Measurements from ENCODE around the gene ZNRF4.

Gene ZNRF4

GRCh38 chr19:5443723-5444122 is 11.5 kb upstream of the ZNRF4 start:
- DNase-seq = no peak

DNA sequence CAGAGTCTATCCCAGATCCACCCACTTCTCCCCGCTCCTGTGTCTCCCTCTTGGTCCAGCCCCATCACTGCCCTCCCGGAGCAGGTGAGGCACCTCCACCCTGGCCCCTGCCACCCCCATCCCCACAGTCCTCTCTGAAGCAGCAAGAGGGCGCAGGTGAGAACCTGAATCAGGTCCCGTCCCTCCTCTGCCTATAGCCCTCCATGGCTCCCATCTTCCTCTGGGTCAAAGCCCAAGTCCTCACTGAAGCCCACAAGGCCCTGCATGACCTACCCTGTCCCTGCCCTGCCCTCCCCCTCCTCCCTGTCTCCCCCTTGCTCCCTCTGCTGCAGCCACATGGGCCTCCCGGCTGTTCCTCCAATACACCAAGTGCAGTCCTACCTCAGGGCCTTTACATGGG is 10.8 kb upstream of the ZNRF4 start:
- no peak for DNase-seq

DNA sequence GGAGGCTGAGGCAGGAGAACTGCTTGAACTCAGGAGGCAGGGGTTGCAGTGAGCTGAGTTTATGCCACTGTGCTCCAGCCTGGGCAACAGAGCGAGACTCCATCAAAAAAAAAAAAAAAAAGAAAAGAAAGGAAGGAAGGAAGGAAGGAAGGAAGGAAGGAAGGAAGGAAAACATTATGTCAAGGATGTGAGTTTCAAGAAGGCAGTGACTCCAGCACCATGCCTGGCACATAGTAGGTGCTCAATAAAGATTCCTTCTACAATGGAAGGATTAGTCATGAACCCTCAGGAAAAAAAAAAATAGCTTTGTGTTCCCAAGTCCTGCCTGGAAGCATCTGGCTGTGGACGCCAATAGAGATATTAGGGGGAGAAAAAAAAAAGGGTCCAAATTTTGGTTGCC is 10.1 kb upstream of the ZNRF4 start:
- DNase-seq = no peak

- DNase-seq = no peak
Measured at GRCh38 chr19:5445561-5446055, 9.6 kb upstream of the ZNRF4 start.

DNA sequence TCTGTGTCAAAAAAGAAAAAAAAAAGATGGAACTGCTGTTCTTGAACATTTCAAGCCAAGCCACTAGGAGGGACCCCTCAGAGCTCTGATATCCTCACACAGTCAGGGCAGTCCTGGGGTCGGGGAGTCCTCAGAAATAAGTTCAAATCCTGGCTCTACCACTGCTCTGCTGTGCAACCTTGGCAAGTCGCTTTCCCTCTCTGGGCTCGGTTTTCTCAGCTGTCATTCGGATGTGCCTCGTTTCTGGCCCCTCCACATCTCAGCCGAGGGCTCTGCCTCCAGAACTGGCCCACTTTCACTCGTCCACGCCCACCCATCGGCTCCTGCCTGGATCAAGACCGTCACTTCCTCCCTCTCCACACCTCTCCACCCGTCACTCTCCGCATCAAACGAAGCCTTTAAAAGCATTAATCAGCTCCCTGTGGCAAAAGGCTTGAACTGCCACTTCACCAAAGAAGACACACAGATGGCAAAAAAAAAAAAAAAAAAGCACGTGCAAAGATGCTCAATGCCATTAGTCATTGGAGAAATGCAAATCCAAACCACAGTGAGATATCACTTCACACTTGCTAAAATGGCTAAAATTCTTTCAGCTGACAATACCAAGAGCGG is 7.4 kb upstream of the ZNRF4 start:
- no peak for DNase-seq

- DNase-seq = no peak
Measured at GRCh38 chr19:5448374-5448773, 6.8 kb upstream of the ZNRF4 start.

DNA sequence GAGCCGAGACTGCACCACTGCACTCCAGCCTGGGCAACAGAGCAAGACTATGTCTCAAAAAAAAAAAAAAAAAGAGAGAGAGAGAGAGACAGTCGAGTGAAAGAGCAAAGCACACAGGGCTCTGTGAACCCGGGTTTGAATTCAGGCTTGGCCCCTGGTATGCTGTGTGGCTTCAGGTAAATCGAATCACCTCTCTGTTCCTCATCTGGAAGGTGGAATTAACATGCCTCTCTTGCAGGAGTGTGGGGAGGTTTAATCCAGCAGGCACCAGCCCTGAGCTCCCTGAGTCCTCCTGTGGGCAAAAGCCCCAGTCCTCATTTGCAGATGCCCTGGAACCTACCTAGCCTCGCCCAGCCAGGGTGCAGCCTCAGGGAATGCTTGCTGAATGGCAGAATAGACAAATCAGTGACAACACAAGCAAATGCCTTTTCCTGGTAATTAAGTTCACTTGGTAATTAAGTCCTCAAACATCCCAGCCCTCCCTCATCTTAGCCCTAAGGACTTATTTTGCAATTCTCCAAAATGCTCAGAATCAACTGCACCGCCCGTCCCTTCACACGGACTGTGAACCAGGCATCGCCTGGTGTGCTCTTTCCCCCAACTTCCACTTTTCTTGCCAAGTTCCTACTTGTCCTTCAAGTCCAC is 4.6 kb upstream of the ZNRF4 start:
- DNase-seq = no peak

GRCh38 chr19:5451494-5451893 is 3.7 kb upstream of the ZNRF4 start:
- no peak for DNase-seq

DNA sequence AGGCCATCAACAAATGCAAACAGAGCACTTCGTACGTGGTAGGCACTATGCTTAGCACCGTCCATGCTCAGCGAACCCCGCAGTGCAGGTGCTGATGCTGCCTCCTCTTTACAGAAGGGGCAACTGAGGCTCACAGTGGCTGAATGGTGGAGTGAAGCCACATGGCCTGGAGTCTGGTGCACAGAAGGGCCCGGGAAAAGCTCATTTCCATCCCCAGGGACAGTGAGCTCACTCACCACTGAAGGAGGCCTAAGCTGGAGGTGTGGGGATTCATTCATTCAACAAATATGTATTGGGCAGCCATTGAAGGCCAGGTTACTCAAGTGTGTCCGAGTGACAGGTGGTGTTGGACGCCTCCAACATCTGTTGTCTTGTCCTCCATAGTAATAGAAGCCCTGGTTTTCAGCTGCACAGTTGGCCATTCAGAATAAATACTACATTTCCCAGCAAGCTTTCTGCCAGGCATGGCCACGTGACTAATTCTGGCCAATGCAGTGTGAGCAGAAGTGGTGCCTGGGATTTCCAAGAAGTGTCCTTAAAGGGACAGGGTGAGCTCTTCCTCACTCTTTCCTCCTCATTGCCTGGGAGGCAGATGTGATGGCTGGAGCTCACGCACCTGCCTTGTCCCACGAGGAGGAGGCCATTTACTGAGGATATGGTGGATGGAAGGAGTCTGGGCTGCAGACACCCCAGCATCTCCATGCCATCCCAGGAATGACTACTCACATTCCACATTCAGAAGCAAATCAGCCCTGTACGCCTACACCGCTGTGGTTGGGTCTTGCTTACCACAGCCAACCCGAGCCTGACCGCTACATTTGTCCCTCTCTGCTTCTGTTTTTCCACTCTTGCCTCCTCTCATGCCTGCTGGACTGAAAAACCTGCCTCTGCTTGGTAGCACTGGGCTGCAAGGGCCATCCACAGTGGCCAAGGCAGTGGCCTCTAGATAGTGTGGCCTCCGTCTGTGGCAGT is 2.3 kb upstream of the ZNRF4 start:
- DNase-seq = no peak

DNA sequence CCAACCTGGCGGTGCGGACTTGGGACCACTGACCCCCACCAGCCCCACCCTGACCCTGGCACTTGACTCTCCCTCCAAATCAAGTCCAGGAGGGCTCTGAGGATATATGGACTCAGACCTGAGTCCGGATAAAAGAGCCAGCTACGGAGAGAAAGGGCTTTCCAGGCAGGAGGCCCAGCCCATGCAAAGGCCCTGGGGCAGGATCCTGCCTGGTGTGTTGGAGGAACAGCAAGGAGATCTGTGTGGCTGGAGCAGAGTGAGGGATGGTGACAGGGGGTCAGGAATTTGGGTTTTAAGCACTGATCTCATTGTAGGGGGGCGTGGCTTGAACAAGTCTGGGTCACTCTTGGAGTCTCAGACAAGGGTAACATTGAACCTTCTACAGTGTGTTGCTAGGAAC is 474 bp upstream of the ZNRF4 start:
- no peak for DNase-seq

- no peak for DNase-seq
Measured at GRCh38 chr19:5456130-5456840, 1.1 kb downstream of the ZNRF4 start.

DNA sequence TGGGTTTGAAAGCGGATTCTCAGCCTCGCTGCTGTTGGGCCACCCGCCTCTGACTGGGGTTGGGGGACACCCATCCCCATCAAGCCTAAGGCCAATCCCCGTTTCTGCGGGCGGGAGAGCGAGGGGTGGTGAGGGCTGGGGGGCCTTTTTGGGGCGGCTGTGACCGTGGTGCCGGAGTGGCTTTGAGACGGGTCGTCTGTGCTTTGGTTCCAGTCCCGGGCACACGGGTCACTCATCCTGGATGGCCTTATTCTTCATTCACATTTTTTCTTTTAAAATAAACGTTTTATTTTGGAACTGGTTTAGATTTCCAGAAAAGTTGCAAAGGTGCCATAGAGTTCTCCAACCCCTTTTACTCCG is 1.6 kb downstream of the ZNRF4 start:
- DNase-seq = no peak

DNA sequence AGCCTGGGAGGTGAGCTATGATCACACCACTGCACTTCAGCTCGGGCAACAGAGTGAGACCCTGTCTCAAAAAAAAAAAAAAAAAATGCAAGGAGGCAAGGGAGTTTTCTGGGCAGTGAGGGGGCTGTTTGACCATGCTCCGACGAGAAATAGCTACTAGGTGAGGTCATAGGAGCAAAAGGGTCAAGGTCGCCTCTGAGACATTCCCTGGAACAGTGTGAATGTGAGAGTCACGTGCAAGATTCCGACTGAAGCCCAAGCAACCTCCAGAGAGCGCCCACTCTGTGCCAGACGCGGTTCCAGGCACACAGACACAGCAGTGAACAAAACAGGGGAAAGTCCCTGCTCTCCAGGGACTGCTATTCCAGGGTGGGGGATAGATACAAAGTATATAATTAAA is 2.5 kb downstream of the ZNRF4 start:
- DNase-seq = no peak

DNA sequence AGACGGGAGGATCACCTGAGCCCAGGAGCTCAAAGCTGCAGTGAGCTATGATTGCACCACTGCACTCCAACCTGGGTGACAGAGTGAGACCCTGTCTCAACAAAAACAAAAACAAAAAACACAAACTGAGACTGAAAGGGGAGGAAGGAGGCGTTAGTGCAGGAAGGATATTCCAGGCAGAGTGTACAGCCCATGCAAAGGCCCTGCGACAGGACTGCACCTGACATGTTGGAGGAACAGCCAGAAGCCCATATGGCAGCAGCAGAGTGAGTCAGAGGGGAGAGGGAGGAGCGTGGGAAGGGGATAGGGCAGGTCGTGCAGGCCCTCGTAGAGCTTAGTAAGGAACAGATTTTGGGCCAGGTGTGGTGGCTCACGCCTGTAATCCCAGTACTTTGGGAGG is 3.2 kb downstream of the ZNRF4 start:
- DNase-seq = no peak

GRCh38 chr19:5459360-5459759 is 4.1 kb downstream of the ZNRF4 start:
- DNase-seq = no peak

DNA sequence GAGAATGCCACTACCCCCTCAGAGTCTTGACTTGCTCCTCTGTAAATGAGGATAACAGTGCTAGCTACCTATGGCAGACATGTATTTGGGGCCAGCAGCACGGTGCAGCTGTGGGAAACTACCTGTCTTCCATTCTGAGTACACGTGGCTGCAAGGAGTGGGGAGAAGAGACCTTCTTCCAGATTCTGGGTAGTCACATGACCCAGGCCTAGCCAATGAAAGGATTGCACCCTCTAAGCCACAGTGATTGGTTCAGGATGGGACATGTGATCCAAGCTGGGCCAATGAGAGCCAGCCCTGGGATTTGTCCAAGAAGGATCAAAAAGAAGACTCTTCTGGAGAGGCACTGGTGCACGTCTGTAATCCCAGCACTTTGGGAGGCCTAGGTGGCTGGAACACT is 5.5 kb downstream of the ZNRF4 start:
- no peak for DNase-seq

GRCh38 chr19:5463959-5464358 is 8.7 kb downstream of the ZNRF4 start:
- no peak for DNase-seq

DNA sequence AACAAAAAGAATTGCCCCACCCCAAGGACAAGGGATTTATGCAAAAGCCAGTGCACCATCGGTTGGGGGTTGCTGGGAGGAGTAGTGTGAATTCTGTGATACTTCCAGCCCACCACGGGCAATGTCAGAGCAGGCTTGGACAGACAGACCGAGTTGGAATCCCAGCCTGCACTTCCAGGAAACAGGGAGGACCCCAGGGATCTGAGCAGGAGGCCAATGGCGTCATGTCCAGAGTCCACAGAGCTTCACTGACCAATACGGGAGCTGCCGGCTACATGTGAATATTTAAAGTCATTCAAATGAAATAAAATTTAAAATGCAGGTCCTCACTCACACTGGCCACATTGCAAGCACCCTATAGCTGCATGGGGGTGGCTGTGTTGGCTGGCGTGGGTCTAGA is 10.9 kb downstream of the ZNRF4 start:
- DNase-seq = no peak

DNA sequence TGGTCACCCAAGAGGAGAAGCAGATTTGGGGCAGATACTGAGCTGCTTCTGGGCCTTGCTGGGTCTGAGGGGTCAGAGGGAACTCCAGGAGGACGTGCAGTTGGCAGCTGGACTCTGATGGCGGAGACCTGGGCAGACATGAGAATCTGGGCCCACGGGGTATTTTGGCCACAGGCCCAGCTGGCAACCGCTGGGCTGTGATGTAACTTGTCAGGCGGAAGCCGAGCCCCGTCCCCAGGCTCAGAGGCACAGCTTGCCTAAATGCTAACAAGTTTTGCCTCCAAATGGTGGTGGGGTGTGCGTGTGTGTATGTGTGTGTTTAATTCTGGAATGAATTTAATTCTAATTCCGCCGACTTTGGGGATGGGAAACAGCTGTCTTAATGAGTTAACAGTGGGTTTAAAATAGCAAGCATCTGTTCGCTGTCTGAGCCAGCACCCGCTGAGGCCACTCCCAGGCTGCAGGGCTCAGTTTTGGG is 11.6 kb downstream of the ZNRF4 start:
- DNase-seq = no peak

DNA sequence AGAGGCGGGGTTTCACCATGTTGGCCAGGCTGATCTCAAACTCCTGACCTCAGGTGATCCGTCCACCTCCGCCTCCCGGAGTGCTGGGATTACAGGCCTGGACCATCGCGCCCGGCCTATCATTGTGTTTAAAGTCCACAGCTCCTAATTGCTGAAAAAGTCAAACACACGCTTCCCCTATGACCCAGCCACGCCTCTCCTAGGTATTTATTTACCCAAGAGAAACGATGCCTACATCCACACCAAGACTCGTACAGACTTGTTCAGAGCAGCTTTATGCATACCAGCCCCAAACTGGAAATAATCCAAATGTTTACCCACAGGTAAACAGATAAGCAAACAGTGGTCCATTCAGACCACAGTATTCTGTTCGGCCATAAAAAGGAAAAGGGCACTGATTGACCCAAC is 15.1 kb downstream of the ZNRF4 start:
- DNase-seq = no peak

GRCh38 chr19:5472286-5472685 is 17.1 kb downstream of the ZNRF4 start:
- no peak for DNase-seq

GRCh38 chr19:5473646-5474045 is 18.4 kb downstream of the ZNRF4 start:
- DNase-seq = no peak

Data from CD4-positive, alpha-beta T cell treated with Interleukin-17A for 1 hour (primary cell).